K562 (cell line): ENCODE results near the gene PHETA1. TPM values are rescaled to one million over a fixed set of nuclear protein-coding genes. Genes with fewer than 3 reads are reported as not detected.

Experiments
- BHLHE40 ChIP-seq: IDR thresholded peaks from 2 replicates; pipeline ENCODE4 v1.6.1; 2011; ENCODE audit warnings: low read length, improper control_type of control experiment
- EP300 ChIP-seq: IDR thresholded peaks from 2 replicates; pipeline ENCODE4 v1.6.1; 2012; ENCODE audit warnings: low read length, improper control_type of control experiment
- ERF ChIP-seq: fragments of 450-650 bp; formaldehyde crosslinking; IDR thresholded peaks from 2 replicates; pipeline ENCODE4 v1.4.0; 2020; ENCODE audit warnings: mild to moderate bottlenecking, mixed read lengths
- ETV5 ChIP-seq: sonication (generic); formaldehyde crosslinking; IDR thresholded peaks from 2 replicates; pipeline ENCODE4 v1.4.0; 2020; ENCODE audit warnings: low read depth, mild to moderate bottlenecking, missing genetic modification reagents
- FOXA3 ChIP-seq, 2 experiments: fragments of 450-650 bp in 1 of 2; sonication (generic) in 1 of 2; formaldehyde crosslinking; IDR thresholded peaks in 1 of 2; conservative IDR thresholded peaks in 1 of 2; 2 replicates each; pipeline versions ENCODE4 v1.4.0 to v1.8.0; 2020 to 2022; ENCODE audit warnings: mild to moderate bottlenecking in 2 of 2, missing genetic modification reagents in 1 of 2
- GTF2A2 ChIP-seq: IDR thresholded peaks from 2 replicates; pipeline ENCODE4 v1.6.1; 2016; ENCODE audit warnings: mild to moderate bottlenecking, missing genetic modification characterization, missing compliant biosample characterization
- HDAC6 ChIP-seq: IDR thresholded peaks from 2 replicates; pipeline ENCODE4 v1.6.1; 2012; ENCODE audit warnings: low read depth, mild to moderate bottlenecking, control low read depth, inconsistent platforms, low read length, moderate library complexity
- RAD21 ChIP-seq, 2 experiments: fragments of 250-450 bp in 1 of 2; fragments of 450-650 bp in 1 of 2; sonication (Bioruptor Pico) in 1 of 2; formaldehyde crosslinking in 1 of 2; IDR thresholded peaks in 1 of 2; conservative IDR thresholded peaks in 1 of 2; 2 replicates each; pipeline versions ENCODE4 v1.4.0 to v1.8.0; 2020 to 2022; ENCODE audit warnings: mild to moderate bottlenecking in 2 of 2, moderate library complexity in 1 of 2
- TAF1 ChIP-seq: IDR thresholded peaks from 2 replicates; pipeline ENCODE4 v1.6.1; 2011; ENCODE audit warnings: mild to moderate bottlenecking, low read length, moderate library complexity; ENCODE audit not compliant: insufficient read depth, control insufficient read depth, severe bottlenecking; ENCODE audit errors: extremely low read depth
- TEAD1 ChIP-seq, 2 experiments: fragments of 450-650 bp in 1 of 2; sonication (generic) in 1 of 2; formaldehyde crosslinking; IDR thresholded peaks; 2 replicates each; pipeline versions ENCODE4 v1.4.0 to v1.8.0; 2020 to 2022; ENCODE audit warnings: mild to moderate bottlenecking in 2 of 2, missing genetic modification reagents in 1 of 2
- polyA plus RNA-seq, 8 experiments: library from polyadenylated mRNA; depleted of rRNA in 4 of 8; stranded (reverse) in 5 of 8; unstranded in 3 of 8; fragments of >200 nt; fragmentation: Nextera tagmentation in 2 of 8; fragmentation: Illumina TruSeq in 1 of 8; extraction: Ambion mirVana in 2 of 8; extraction: Trizol in 1 of 8; gene quantifications; 2 replicates each; pipeline versions ENCODE4 v1.2.1 to v1.2.3, GENCODE V29; 2011 to 2014; ENCODE audit warnings: inconsistent platforms in 1 of 8, missing spikeins in 1 of 8
- total RNA-seq, 7 experiments: library from RNA; depleted of rRNA in 6 of 7; stranded (reverse); fragments of >200 nt in 6 of 7; fragmentation: Illumina TruSeq in 2 of 7; extraction: Trizol in 2 of 7; gene quantifications; 2 replicates each; pipeline versions ENCODE4 v1.2.1 to v1.2.3, GENCODE V29; 2011 to 2021; ENCODE audit warnings: low replicate concordance in 1 of 7
- TF ChIP-seq, protein P1 (sequence below): IDR thresholded peaks from 2 replicates; pipeline ENCODE4 v1.6.1; 2011; ENCODE audit warnings: borderline replicate concordance, low read depth, mild to moderate bottlenecking, moderate library complexity, low read length; ENCODE audit not compliant: insufficient read depth, poor library complexity, severe bottlenecking
- TF ChIP-seq, protein P2 (sequence below): fragments of 250-450 bp; sonication (Bioruptor Pico); IDR thresholded peaks from 2 replicates; pipeline ENCODE4 v1.4.0; 2020
- TF ChIP-seq, protein P3 (sequence below): fragments of 250-450 bp; sonication (Bioruptor Pico); IDR thresholded peaks from 2 replicates; pipeline ENCODE4 v1.8.0; 2021; ENCODE audit warnings: moderate library complexity, mild to moderate bottlenecking, inconsistent platforms
- TF ChIP-seq, protein P4 (sequence below): fragments of 450-650 bp; formaldehyde crosslinking; IDR thresholded peaks from 2 replicates; pipeline ENCODE4 v1.4.0; 2022; ENCODE audit warnings: missing genetic modification characterization

Gene PHETA1
- total and polyA plus RNA-seq, 9 of the 15 experiments (the other 6 are each of a cell fraction or from before 2014, with no cell fraction given) = 0.03 to 12.4 (median 3.0) TPM

DNA sequence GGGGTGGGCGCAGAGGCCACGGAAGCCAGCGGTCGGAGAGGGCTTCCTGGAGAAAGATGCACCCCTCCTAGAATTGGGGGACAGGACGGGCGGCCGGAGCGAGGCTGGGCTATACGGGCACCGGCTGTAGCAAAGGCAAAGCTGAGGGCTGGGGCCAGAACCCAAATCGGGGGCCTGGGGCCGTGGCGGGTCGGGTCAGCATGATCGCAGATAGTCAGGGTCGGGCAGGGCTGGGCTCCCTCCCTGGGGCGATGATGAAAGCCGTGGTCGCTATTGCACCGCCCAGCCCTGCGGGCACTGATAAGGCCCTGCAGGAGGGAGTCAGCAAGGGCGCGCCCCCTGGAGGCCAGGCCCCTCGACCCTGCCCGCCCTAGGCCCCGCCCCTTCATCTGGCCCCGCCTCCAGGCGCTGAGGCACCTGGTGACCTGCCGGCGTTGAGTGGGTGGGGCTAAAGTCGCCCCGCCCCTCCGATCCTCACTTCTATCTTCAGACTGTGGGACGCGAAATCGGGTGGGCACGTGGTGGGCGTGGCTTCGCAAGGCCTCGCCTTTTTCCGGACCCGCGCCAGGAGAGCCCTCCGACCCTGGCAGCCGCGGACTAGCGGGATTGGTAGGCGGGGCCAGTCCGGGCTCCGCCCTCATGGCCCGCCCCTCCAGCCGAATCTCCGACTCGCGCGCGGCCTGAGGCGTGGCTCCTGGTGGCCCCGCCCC lies 36.4 kb upstream of the PHETA1 start (continued):
- TF ChIP-seq, protein P1, sequence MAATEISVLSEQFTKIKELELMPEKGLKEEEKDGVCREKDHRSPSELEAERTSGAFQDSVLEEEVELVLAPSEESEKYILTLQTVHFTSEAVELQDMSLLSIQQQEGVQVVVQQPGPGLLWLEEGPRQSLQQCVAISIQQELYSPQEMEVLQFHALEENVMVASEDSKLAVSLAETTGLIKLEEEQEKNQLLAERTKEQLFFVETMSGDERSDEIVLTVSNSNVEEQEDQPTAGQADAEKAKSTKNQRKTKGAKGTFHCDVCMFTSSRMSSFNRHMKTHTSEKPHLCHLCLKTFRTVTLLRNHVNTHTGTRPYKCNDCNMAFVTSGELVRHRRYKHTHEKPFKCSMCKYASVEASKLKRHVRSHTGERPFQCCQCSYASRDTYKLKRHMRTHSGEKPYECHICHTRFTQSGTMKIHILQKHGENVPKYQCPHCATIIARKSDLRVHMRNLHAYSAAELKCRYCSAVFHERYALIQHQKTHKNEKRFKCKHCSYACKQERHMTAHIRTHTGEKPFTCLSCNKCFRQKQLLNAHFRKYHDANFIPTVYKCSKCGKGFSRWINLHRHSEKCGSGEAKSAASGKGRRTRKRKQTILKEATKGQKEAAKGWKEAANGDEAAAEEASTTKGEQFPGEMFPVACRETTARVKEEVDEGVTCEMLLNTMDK = peak; percentile 80
- TF ChIP-seq ERF (CRISPR knock-in tag) (peak; percentile 87), EP300 (peak; percentile 94), TAF1 (peak; percentile 12), TEAD1 (CRISPR knock-in tag; IDR thresholded peaks at IDR 0.05) (peak; percentile 14 to 49; a peak in 1 of 4 replicates), GTF2A2 (no peak), FOXA3 (CRISPR knock-in tag; conservative IDR thresholded peaks at IDR 0.05 in 1 of 2, IDR thresholded peaks at IDR 0.05 in 1 of 2) (0 out of 4 replicates have a peak, but pooled peaks of 1 of the 2 experiments have one; percentile 10), ETV5 (no peak; the same call in 1 of the 2 replicates), BHLHE40 (peak; percentile 98), HDAC6 (no peak), RAD21 (CRISPR knock-in tag; conservative IDR thresholded peaks at IDR 0.05 in 1 of 2, IDR thresholded peaks at IDR 0.05 in 1 of 2) (peak; percentile 37 to 47; a peak in 3 of 4 replicates)
- TF ChIP-seq, protein P2, sequence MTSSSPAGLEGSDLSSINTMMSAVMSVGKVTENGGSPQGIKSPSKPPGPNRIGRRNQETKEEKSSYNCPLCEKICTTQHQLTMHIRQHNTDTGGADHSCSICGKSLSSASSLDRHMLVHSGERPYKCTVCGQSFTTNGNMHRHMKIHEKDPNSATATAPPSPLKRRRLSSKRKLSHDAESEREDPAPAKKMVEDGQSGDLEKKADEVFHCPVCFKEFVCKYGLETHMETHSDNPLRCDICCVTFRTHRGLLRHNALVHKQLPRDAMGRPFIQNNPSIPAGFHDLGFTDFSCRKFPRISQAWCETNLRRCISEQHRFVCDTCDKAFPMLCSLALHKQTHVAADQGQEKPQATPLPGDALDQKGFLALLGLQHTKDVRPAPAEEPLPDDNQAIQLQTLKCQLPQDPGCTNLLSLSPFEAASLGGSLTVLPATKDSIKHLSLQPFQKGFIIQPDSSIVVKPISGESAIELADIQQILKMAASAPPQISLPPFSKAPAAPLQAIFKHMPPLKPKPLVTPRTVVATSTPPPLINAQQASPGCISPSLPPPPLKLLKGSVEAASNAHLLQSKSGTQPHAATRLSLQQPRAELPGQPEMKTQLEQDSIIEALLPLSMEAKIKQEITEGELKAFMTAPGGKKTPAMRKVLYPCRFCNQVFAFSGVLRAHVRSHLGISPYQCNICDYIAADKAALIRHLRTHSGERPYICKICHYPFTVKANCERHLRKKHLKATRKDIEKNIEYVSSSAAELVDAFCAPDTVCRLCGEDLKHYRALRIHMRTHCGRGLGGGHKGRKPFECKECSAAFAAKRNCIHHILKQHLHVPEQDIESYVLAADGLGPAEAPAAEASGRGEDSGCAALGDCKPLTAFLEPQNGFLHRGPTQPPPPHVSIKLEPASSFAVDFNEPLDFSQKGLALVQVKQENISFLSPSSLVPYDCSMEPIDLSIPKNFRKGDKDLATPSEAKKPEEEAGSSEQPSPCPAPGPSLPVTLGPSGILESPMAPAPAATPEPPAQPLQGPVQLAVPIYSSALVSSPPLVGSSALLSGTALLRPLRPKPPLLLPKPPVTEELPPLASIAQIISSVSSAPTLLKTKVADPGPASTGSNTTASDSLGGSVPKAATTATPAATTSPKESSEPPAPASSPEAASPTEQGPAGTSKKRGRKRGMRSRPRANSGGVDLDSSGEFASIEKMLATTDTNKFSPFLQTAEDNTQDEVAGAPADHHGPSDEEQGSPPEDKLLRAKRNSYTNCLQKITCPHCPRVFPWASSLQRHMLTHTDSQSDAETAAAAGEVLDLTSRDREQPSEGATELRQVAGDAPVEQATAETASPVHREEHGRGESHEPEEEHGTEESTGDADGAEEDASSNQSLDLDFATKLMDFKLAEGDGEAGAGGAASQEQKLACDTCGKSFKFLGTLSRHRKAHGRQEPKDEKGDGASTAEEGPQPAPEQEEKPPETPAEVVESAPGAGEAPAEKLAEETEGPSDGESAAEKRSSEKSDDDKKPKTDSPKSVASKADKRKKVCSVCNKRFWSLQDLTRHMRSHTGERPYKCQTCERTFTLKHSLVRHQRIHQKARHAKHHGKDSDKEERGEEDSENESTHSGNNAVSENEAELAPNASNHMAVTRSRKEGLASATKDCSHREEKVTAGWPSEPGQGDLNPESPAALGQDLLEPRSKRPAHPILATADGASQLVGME = peak; percentile 79; the same call in 1 of the 2 replicates
- TF ChIP-seq, protein P3, sequence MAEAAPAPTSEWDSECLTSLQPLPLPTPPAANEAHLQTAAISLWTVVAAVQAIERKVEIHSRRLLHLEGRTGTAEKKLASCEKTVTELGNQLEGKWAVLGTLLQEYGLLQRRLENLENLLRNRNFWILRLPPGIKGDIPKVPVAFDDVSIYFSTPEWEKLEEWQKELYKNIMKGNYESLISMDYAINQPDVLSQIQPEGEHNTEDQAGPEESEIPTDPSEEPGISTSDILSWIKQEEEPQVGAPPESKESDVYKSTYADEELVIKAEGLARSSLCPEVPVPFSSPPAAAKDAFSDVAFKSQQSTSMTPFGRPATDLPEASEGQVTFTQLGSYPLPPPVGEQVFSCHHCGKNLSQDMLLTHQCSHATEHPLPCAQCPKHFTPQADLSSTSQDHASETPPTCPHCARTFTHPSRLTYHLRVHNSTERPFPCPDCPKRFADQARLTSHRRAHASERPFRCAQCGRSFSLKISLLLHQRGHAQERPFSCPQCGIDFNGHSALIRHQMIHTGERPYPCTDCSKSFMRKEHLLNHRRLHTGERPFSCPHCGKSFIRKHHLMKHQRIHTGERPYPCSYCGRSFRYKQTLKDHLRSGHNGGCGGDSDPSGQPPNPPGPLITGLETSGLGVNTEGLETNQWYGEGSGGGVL (CRISPR knock-in tag) = no peak
- TF ChIP-seq, protein P4, sequence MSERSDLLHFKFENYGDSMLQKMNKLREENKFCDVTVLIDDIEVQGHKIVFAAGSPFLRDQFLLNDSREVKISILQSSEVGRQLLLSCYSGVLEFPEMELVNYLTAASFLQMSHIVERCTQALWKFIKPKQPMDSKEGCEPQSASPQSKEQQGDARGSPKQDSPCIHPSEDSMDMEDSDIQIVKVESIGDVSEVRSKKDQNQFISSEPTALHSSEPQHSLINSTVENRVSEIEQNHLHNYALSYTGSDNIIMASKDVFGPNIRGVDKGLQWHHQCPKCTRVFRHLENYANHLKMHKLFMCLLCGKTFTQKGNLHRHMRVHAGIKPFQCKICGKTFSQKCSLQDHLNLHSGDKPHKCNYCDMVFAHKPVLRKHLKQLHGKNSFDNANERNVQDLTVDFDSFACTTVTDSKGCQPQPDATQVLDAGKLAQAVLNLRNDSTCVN (CRISPR knock-in tag) = 0 out of 2 replicates have a peak, but pooled peaks have one; percentile 43
